HG03175 (cell line): ENCODE measurements around the gene DCLRE1B.

Source experiments
- ATAC-seq: cut with Tn5 transposase; IDR thresholded peaks from one replicate; pipeline ENCODE4 v1.9.1; 2021; ENCODE audit warnings: mild to moderate bottlenecking, moderate library complexity; ENCODE audit not compliant: unreplicated experiment

The DCLRE1B gene

DNA sequence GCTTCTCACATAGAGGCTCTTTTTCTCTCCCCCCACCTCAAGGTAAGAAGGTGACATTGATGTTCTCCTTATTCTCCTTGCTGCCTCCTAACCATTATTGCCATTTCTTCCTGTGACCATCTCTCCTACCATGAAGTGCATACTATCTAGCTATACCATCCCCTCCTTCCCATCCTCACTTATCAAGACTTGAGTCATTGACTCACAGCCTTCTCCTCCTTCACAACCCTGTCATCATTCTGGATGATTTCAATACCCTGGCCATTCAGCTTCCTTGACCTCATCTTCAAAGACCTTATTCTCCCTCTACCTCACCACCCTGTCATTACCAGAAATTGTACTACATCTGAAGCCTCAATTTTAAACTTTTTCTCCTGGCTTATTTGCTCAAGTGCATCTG lies 13.1 kb downstream of the DCLRE1B start:
- ATAC-seq, result no peak

DNA sequence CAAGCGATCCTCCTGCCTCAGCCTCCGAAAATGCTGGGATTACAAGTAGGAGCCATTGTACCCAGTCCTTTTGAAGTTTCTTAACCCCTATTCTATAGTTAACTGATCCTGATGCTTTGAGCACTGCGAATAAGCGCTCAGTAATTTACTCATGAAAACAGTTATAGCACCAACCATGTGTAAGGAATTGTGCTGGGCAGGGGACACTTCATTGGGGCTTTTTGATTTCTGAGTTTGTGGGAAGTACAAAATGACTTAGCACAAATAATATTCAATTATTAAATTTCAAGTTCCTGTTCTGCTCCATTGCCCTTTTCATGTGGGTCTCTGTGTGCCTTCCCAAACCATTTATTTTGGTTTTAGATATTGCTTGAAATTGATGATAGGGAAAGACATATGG lies 17.8 kb downstream of the DCLRE1B start:
- ATAC-seq, result no peak

DNA sequence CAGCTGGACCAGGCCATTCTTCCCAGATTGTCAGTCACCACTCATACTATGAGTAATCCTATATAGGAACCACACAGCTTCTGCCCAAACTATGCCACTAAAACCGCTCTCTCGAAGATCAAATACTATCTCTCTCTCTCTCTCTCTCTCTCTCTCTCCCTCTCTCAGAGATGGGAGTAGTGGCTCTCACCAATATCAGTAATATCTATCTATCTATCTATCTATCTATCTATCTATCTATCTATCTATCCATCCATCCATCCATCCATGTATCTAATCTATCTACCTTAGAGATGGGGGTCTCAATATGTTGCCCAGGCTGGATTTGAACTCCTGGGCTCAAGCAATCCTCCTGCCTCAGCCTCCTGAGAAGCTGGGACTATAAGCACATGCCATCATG lies 19.3 kb downstream of the DCLRE1B start:
- no peak for ATAC-seq

DNA sequence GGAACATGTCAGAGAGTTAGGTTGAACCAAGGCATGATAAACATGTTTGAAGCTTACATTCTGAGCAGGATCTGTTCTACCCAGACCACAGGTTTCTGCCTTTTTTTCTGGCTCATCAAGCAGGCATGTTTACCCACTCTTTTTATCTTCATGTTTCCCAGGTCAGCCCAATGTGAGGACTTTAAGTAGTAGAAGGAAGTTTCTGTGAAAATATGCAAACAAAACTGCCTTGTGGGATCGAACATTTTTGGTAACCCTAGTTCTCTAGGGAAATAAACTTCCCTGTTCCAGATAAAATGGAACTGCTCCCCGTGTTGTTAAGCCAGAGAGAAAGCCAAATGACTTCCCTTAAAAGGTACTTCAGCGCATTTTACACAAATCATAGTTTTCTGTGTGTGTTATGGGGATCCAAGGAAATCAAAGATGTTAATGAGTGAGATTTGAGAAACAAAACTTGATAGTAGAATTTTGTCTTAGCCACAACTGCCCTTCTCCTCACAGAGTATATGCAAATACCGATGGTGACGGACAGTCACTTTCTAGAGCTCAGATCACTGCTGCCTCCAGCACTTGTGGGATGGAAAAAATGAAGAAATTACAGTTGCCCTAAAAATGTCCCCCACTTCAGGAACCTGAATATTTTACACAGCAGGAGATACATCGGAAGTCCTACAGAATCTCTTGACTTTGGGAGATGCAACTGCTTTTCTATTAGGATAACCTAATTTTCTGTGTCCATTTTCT lies 23.2 kb downstream of the DCLRE1B start:
- peak; percentile 22 for ATAC-seq

DNA sequence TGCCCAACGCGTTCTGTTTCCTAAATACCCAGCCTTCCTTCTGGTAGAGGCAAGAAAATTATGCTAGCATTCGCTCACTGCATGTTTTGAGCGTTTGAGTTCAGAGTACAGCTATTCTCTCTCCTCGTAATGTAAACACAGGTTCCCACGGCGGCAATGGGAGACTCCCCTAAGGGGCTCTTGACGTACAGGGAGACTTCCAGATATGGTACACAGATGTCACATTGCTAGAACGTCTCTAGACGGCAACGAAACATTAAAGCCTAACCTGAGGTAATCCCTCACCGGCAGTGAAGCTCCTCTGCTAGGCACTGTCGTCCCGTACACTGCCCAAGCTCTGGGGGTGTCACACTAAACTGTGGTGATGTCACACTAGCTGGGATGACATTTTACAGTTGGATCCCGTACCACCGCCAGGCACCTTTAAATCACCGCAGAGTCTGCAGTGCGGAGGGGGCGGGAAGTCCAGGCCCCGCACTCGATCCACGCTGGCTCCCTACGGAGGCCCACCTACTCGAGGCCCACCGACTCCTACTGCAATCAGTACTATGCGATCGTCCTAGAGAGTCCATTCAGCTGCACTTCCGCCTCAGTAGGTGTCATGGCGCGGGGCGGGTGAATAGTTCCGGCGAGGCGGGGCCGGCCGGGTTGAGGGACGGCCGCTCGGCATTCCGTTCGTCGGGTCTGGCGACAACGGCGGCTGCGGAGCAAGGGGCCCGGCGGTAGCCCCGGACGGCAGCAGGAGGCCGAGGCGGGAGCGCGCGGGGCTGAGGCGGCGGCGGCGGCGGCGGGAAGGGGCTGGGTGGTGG lies 24.0 kb downstream of the DCLRE1B start, which contains the start of gene HIPK1:
Gene HIPK1 (plus strand): TSS at position 384 of the 809 bp plus-strand sequence.
- peak; percentile 62 for ATAC-seq

DNA sequence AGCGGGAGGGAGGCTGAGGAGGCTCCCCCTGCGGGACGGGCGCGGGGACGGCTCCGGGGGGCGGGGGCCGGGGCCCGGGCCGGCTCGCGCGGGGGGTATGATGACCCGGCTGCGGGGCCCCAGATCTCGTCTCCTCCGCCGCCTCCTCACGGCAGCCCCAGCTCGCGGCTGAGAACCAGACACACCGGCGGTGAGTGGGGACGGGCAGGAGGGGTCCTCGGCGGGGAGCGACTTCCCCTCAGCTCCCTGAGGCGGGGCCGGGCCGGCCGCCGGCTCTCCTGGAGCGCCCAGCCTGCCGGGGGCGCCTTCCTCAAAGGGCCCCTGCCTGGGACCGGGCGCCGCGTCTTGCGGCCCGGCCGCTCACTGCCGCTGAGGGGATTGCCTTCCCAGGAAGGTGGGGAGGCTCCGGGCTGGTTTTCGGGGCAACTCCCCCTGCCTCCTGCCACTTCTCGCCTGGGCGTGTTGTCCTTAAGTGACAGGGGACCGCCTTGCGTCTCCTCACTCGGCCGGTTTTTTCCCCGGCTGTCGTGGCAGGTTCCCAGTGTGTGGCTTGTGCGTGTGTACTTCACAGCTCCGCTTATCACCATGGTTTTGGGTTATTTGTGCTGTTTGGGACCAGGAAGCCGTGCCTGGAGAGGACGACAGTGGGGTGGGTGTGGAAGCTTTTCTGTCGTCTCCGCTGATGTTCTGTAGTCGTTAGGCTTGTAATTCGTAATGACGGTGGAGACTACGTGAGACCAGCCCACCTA lies 24.8 kb downstream of the DCLRE1B start:
- ATAC-seq, result peak; percentile 27

DNA sequence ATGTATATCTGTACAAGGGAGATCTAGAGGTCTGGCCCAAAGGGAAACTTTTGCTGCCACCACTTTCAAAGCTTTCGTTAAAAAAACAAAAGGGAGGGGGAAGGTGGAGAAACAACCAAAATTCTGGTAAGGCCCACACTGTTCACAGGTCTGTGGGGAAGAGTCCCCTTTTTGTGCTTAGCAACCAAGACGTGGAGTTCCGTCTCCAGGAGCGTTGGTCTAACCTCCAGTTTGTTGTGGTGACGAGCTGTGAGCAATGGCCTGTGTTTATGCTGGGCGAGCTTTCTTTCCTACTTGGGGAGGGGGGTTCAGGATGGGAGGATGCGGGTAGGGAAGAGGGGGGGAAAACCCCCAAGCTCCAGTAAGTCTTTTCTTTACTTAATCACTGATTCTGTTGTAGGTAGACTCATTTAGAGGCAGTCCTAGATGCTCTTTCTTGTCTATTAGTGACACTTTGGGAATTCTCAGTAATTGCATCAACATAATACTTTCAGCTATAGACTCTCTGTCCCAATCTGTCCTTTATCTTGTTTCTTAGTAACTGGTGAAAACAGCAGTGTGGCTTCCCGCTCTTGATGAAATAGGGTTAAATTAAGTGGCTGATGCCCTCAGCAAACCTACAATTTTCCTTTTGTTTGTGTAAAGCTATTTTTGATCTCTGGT lies 25.5 kb downstream of the DCLRE1B start:
- ATAC-seq, result peak; percentile 53

DNA sequence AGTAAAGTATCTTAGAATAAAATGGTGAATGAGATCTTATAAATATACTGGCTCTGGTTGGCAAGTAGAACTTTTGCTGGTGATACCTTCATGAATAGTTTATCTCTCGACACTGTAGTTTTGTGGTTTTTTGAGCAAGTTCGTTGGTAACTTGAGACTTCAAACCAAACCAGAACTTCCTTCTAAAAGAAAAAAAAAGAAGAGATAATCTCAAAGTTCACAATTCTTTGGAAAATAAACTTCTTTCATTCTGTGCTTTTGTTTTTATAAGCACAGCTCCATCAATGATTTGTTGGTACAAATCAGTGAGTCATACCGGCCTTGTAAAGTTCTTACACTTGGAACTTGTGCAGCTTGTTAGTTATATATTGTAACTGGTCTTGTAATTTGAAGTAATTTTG lies 26.3 kb downstream of the DCLRE1B start:
- ATAC-seq, result no peak

DNA sequence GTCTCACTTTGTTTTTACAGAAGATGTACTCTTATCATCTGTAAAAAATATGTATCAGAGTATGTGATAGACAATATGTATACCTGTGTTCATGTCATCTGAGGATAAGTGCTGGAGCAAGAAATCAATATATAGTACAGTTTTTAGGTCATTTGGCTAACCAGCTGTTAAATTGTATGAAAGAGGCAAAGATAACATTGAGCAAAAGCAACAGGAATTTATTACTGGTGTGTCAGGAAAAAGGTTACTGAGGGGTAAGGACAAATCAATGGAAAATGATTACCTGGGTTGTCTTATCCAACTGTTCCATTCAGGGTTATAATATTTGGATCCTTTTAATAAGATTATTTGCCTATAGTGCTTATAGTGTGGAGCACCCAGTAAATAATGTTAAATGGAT lies 28.9 kb downstream of the DCLRE1B start:
- ATAC-seq, result no peak

DNA sequence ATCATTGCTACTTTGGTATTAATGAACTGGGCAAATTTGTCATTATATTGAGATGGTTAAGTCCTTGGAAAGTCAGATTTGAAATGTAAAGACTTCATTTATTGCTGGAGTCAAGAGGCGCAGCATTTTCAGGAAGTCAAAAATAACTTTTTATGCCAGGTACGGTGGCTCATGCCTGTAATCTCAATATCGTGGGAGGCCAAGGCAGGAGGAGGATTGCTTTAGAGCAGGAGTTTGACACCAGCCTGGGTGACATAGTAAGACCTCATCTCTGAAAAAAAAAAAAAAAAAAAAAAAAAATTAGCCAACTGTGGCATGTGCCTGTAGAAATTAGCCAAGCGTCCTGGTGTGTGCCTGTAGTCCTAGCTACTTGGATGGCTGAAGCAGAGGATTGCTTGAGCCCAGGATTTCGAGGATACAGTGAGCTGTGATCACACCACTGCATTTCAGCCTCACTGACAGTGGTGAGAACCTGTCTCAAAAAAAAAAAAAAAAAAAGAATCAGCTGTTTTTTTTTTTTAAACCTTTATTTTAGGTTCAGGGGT lies 29.5 kb downstream of the DCLRE1B start:
- no peak for ATAC-seq

DNA sequence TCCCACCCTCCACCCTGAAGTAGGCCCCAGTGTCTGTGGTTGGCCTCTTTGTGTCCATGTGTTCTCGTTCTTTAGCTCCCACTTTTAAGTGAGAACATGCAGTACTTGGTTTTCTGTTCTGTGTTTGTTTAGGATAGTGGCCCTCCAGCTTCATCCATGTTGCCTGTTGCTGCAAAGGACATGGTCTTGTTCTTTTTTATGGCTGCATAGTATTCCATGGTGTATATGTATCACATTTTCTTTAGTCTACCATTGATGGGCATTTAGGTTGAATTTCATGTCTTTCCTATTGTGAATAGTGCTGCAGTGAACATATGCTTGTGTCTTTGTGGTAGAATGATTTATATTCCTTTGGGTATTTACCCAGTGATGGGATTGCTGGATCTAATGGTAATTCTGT lies 30.1 kb downstream of the DCLRE1B start:
- ATAC-seq, result no peak

DNA sequence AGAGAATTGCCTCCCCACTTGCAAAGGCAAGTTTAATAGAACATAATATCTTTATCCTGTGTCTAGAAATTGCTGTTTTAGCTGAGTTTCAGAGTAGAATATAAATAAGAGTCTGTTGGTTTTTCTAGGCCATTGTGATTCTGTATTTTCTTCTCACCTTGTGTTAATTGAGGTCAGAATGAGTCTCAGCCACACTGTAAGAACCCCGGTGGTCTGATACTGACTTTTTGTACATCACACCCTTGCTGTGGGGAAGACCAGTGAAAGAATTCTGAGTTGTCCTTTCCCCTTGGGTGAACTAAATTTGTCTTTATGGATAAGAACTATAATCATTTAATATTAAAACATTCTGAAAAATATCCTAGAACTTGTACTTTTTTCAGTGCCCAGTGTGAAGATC lies 30.8 kb downstream of the DCLRE1B start:
- ATAC-seq, result no peak

DNA sequence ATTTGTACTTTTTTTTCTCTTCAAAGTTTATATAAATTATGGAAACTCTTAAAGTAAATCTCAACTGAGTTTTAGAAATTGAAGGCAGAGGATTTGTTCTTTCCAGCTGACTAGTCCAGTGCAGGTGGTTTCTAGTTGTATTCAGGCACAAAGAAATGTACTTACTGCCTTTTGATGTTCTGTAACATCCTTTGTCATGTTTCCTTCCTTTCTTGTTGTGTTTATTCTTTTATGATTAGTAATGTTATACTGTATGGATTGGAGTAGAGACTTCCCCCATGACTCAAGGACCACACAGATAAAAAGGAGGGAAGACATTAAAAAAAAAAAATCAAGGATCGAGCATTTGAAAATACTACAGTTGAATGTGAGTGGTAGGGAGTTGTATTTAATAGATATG lies 32.0 kb downstream of the DCLRE1B start:
- no peak for ATAC-seq

DNA sequence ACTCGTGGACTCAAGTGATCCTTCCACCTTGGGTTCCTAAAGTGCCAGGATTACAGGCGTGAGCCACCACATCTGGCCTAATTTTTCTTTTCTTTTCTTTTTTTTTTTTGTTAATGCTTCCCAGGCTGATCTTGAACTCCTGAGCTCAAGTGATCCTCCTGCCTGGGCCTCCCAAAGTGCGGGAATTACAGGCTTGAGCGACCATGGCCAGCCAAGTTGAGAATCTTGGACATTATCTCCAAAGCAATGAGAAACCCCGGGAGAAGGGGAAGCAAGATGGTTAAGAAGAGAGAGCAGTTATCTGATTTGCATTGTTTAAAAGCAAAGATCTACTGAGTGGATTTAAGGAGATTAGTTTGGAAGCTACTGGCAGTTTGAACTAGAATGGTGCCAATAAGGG lies 33.1 kb downstream of the DCLRE1B start:
- no peak for ATAC-seq

DNA sequence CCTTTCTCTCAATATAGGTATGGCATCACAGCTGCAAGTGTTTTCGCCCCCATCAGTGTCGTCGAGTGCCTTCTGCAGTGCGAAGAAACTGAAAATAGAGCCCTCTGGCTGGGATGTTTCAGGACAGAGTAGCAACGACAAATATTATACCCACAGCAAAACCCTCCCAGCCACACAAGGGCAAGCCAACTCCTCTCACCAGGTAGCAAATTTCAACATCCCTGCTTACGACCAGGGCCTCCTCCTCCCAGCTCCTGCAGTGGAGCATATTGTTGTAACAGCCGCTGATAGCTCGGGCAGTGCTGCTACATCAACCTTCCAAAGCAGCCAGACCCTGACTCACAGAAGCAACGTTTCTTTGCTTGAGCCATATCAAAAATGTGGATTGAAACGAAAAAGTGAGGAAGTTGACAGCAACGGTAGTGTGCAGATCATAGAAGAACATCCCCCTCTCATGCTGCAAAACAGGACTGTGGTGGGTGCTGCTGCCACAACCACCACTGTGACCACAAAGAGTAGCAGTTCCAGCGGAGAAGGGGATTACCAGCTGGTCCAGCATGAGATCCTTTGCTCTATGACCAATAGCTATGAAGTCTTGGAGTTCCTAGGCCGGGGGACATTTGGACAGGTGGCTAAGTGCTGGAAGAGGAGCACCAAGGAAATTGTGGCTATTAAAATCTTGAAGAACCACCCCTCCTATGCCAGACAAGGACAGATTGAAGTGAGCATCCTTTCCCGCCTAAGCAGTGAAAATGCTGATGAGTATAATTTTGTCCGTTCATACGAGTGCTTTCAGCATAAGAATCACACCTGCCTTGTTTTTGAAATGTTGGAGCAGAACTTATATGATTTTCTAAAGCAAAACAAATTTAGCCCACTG lies 35.5 kb downstream of the DCLRE1B start:
- no peak for ATAC-seq

DNA sequence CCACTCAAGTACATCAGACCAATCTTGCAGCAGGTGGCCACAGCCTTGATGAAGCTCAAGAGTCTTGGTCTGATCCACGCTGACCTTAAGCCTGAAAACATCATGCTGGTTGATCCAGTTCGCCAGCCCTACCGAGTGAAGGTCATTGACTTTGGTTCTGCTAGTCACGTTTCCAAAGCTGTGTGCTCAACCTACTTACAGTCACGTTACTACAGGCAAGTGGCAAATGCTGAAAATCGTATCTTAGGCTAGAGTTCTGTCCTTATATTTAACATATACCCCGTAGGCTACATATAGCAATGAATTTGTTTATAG lies 36.1 kb downstream of the DCLRE1B start:
- no peak for ATAC-seq

DNA sequence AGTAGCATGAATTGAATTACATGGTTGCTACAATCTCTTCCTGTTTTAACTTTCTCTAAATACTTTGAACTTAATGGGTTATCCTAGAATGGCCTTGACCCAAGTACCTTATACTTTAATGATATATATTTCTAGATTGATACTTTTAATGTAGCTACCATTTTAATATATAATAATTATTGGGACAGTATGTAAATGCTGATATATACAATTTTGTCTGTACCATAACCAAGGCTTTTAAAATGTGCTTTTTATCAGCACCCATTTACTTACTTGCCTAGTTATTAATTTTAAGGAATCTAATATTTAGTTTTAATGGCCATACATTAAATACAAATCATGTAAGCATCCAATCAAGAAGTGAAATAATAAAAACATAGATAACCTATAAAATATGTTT lies 37.4 kb downstream of the DCLRE1B start:
- no peak for ATAC-seq

DNA sequence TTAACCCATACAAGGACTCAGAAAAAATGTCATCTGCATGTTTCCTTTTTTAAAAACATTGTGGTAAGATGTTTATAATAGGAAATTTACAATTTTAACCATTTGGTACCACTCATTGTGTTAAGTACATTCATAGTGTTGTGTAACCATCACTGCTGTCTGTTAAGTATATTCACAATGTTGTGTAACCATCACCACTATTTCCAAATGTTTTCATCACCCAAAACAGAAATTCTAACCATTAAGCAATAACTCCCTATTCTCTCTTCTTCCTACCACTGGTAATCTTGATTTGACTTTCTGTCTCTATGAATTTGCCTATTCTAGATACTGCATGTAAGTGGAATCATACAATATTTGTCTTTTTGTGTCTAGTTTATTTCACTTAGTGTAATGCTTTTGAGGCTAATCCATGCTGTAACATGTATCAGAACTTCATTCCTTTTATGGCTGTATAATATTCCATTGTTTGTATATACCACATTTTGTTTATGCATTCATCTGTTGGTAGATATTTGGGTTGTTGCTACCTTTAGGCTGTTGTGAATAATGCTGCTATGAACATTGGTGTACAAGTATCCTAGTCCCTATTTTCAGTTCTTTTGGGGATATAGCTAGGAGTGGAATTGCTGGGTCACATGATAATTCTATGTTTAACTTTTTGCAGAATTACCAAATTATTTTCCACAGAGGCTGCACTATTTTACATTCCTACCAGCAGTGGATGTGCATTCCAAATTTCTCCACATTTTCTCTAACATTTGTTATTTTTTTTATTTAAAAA lies 38.1 kb downstream of the DCLRE1B start:
- ATAC-seq, result no peak

DNA sequence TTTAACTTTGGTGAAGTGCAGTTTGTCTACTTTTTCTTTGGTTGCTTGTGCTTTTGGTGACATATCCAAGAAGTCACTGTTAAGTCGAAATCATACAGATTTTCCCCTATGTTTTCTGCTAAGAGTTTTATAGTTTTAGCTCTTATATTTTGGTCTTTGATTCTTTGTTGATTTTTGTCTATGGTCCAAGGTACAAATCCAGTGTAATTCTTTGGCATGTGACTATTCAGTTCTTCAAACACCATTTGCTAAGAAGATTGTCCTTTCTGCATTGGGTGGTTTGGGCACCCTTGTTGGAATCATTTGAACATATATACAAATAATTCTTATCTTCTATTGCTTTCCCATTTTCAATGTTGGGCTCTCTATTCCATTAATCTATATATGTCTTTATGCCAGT lies 40.2 kb downstream of the DCLRE1B start:
- no peak for ATAC-seq
